CD4-positive, CD25-positive, alpha-beta regulatory T cell (primary cell): Measurements from ENCODE around the gene LAYN. TPM values are rescaled to one million over a fixed set of nuclear protein-coding genes. Genes with fewer than 3 reads are reported as not detected.

Source experiments
- ATAC-seq, 2 donors: fragments of 150-1000 bp; cut with Tn5 transposase; one replicate each; pipeline ENCODE4 v1.10.0; 2021; ENCODE audit warnings: low read depth in 2 of 2, moderate number of reproducible peaks in 2 of 2, moderate library complexity in 1 of 2
- DNase-seq, 3 donors: peaks; one replicate each; pipeline versions ENCODE4 v3.0.0 to v3.0.0-alpha.2; 2012 to 2022; ENCODE audit warnings: mixed read lengths in 1 of 3
- H3K27ac ChIP-seq: one replicate; pipeline ENCODE4 v1.7.0; 2013; ENCODE audit warnings: mild to moderate bottlenecking, low read length; ENCODE audit not compliant: insufficient read depth, poor library complexity, severe bottlenecking
- H3K27me3 ChIP-seq: one replicate; pipeline ENCODE4 v1.7.0; 2013; ENCODE audit warnings: low read length; ENCODE audit not compliant: control insufficient read depth, insufficient read depth
- H3K36me3 ChIP-seq: one replicate; pipeline ENCODE4 v1.7.0; 2013; ENCODE audit warnings: mild to moderate bottlenecking, low read length, moderate library complexity; ENCODE audit not compliant: control insufficient read depth, insufficient read depth
- H3K4me1 ChIP-seq: 2 replicates; pipeline ENCODE4 v1.7.0; 2013; ENCODE audit warnings: mild to moderate bottlenecking, low read length; ENCODE audit not compliant: insufficient read depth, control insufficient read depth, poor library complexity, severe bottlenecking
- H3K4me3 ChIP-seq: one replicate; pipeline ENCODE4 v1.7.0; 2013; ENCODE audit warnings: low read depth, mild to moderate bottlenecking, low read length, moderate library complexity
- H3K9me3 ChIP-seq, 2 experiments: 1 replicate in 1 of 2; 2 replicates in 1 of 2; pipeline ENCODE4 v1.7.0; 2013; ENCODE audit warnings: low read length in 2 of 2, mild to moderate bottlenecking in 1 of 2, moderate library complexity in 1 of 2; ENCODE audit not compliant: control insufficient read depth in 2 of 2
- H3K27ac Mint-ChIP-seq, 3 donors: one replicate each; pipeline ENCODE4 v1.8.0; 2020 to 2022; ENCODE audit warnings: mild to moderate bottlenecking in 3 of 3, mixed read lengths in 3 of 3, moderate library complexity in 2 of 3
- H3K27me3 Mint-ChIP-seq: one replicate; pipeline ENCODE4 v1.8.0; 2022; ENCODE audit warnings: mild to moderate bottlenecking, mixed read lengths
- H3K36me3 Mint-ChIP-seq: one replicate; pipeline ENCODE4 v1.8.0; 2020; ENCODE audit warnings: mixed read lengths
- H3K4me1 Mint-ChIP-seq, 4 donors: one replicate each; pipeline ENCODE4 v1.8.0; 2020 to 2022; ENCODE audit warnings: mixed read lengths in 4 of 4, mild to moderate bottlenecking in 1 of 4
- H3K4me3 Mint-ChIP-seq, 4 donors: one replicate each; pipeline ENCODE4 v1.8.0; 2020 to 2022; ENCODE audit warnings: mild to moderate bottlenecking in 4 of 4, mixed read lengths in 4 of 4, moderate library complexity in 3 of 4
- H3K9me3 Mint-ChIP-seq, 7 donors: one replicate each; pipeline ENCODE4 v1.8.0; 2020 to 2022; ENCODE audit warnings: mixed read lengths in 7 of 7, mild to moderate bottlenecking in 3 of 7, moderate library complexity in 2 of 7
- polyA plus RNA-seq, 4 donors: library from polyadenylated mRNA; unstranded; fragments of 300-500 nt; fragmentation: Illumina TruSeq; gene quantifications; one replicate each; pipeline ENCODE4 v1.2.3, GENCODE V29; 2021
- total RNA-seq: library from RNA; stranded (reverse); gene quantifications from one replicate; pipeline ENCODE4 v1.2.3, GENCODE V29; 2022

The LAYN gene
- total and polyA plus RNA-seq, 5 donors from 2014 or later = 6.2 to 17.9 (median 12.9) TPM

DNA sequence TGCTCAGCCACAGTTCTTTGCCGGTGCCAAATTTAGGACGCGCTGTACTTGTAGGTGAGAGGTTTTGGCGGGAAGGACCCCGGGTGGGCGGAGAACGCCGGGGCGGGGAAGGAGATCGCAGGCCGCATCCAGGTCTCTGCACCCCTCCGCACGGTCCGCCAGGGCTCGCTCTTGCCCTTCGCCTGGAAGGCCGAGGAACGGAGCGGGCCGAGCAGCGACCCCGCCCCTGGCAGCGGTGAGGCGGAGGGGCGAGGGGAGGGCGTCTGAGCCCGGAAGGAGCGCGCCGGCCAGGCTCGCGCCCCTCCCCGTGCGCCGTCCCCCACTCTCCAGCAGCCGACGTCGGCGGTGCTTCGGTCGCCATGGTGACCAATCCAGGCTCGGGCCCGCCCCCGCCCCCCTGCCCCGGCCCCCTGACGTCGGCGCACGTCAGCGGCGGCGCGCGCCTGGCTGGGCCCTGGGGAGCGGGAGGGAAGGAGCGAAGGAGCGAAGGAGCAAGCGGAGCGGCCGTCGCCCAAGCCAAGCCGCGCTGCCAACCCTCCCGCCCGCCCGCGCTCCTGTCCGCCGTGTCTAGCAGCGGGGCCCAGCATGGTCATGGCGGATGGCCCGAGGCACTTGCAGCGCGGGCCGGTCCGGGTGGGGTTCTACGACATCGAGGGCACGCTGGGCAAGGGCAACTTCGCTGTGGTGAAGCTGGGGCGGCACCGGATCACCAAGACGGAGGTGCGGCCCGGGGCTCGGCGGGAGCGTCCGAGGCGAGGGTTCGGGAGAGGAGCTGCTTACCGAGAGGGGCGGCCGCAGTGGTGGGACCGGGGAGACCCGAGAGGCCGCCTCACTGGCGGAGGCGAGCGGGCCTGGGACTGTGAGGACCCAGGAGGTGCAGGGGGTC is 61.7 kb downstream of the LAYN start, which contains the start of gene SIK2:
Gene SIK2, plus strand, starts transcription at position 471 of the 886 bp plus-strand sequence. Its CDS starts 115 bp downstream, at position 586.
- peak within 1 kb of the TSS; percentile 40 to 96 (median 96) for H3K27ac Mint-ChIP-seq
- no peaks in the 10 kb centered on the region for H3K27me3 ChIP-seq
- H3K36me3 ChIP-seq = no peaks in the 10 kb centered on the region
- no peaks in the 10 kb centered on the region for H3K9me3 ChIP-seq
- H3K4me1 Mint-ChIP-seq = peaks cover 13 to 28% (median 26%) of the 10 kb centered on the region in 4 donors
- H3K9me3 Mint-ChIP-seq = peaks cover 0 to 1% (median 0%) of the 10 kb centered on the region in 7 donors
- ATAC-seq (peak; percentile 84 to 91), DNase-seq (peak; percentile 87 to 92 (median 90))
- no peaks in the 10 kb centered on the region for H3K36me3 Mint-ChIP-seq
- peaks cover 8% of the 10 kb centered on the region for H3K27me3 Mint-ChIP-seq
- H3K4me3 Mint-ChIP-seq = peak within 1 kb of the TSS; percentile 94 to 99 (median 96)
- peaks cover 22% of the 10 kb centered on the region for H3K4me1 ChIP-seq
- H3K27ac ChIP-seq = peak within 1 kb of the TSS; percentile 84
- peak within 1 kb of the TSS; percentile 83 for H3K4me3 ChIP-seq

DNA sequence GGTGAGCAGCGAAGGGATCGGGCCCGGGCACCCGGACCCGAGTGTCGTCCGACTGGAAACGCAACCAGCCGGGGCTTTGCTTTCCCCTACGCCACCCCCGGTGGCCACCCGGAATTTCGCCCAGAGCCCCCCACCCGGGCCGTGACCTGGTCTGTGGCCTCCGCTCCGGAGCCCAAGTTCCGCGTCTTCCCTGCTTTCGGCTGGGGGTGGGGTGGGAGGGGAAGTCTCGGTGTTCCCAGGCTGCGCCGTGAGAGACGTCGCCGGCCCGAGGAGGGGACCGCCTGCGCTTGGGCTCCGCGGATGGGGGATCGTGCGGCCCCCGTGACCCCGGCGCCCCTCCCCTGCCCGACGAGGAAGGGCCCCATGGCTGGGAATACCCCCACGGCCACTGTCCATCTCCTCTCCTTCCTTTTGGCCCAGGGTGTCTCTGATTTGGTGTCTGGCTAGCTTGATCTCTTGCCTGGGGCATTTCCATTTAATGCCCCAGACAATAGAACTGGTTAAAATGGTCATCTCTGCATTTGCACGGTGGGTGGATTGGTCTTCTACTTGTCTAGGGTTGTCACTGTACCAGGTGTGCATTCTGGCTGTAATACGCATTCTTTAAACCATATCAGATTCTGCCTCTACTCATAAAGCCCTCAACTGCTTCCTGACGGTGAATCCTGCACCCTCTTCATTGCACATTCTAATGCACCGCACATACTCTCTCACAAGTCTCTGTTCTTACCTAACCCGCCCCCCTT is 62.5 kb downstream of the LAYN start:
- H3K36me3 ChIP-seq = no peaks in the 10 kb centered on the region
- H3K4me1 ChIP-seq = peaks cover 22% of the 10 kb centered on the region
- peaks cover 0 to 1% (median 0%) of the 10 kb centered on the region in 7 donors for H3K9me3 Mint-ChIP-seq
- H3K4me3 ChIP-seq = peak overlapping the region; percentile 82
- peaks cover 13 to 30% (median 27%) of the 10 kb centered on the region in 4 donors for H3K4me1 Mint-ChIP-seq
- H3K27me3 ChIP-seq = no peaks in the 10 kb centered on the region
- H3K27me3 Mint-ChIP-seq = peaks cover 5% of the 10 kb centered on the region
- peak overlapping the region; percentile 94 to 99 (median 96) for H3K4me3 Mint-ChIP-seq
- no peaks in the 10 kb centered on the region for H3K9me3 ChIP-seq
- peak in 1 of 2 donors; percentile 0 for ATAC-seq
- peak overlapping the region; percentile 84 for H3K27ac ChIP-seq
- peak; percentile 14 to 54 (median 30) for DNase-seq
- peak overlapping the region; percentile 40 to 96 (median 96) for H3K27ac Mint-ChIP-seq
- H3K36me3 Mint-ChIP-seq = no peaks in the 10 kb centered on the region

DNA sequence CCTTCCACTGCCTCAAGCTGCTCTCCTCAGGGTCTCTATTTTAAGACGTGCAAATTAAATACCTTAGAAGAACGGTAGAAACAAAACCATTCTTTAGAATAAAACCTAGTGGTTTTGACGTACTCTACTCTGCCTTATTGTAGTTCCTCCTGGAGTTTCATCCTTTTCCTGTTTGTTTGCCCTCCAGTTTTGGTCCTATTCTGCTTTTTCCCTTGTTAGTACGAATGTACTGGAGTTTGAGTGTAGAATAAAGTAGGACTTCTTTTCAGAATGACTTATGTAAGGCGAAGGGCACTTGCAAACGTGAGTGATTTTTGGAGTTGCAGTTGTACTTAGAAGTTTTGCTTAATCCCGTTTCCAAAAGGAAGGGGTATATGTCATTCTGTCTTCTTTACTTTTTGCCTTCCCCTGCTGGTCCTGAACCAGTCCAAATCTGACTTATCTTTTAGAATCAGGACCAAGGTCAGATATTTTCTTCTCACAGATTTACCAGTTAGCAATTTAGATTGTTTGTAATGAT is 63.2 kb downstream of the LAYN start:
- Mint-ChIP-seq H3K4me1 (peaks cover 13 to 30% (median 27%) of the 10 kb centered on the region in 4 donors), H3K27ac (peak overlapping the region; percentile 40 to 96 (median 96)), H3K9me3 (peaks cover 0 to 1% (median 0%) of the 10 kb centered on the region in 7 donors), H3K36me3 (no peaks in the 10 kb centered on the region), H3K27me3 (peaks cover 4% of the 10 kb centered on the region), H3K4me3 (peak overlapping the region; percentile 93 to 99 (median 96))
- no peaks in the 10 kb centered on the region for H3K36me3 ChIP-seq
- peaks cover 22% of the 10 kb centered on the region for H3K4me1 ChIP-seq
- peak overlapping the region; percentile 82 for H3K4me3 ChIP-seq
- H3K27me3 ChIP-seq = no peaks in the 10 kb centered on the region
- peak overlapping the region; percentile 84 for H3K27ac ChIP-seq
- no peaks in the 10 kb centered on the region for H3K9me3 ChIP-seq
- no peak for ATAC-seq
- DNase-seq = no peak

DNA sequence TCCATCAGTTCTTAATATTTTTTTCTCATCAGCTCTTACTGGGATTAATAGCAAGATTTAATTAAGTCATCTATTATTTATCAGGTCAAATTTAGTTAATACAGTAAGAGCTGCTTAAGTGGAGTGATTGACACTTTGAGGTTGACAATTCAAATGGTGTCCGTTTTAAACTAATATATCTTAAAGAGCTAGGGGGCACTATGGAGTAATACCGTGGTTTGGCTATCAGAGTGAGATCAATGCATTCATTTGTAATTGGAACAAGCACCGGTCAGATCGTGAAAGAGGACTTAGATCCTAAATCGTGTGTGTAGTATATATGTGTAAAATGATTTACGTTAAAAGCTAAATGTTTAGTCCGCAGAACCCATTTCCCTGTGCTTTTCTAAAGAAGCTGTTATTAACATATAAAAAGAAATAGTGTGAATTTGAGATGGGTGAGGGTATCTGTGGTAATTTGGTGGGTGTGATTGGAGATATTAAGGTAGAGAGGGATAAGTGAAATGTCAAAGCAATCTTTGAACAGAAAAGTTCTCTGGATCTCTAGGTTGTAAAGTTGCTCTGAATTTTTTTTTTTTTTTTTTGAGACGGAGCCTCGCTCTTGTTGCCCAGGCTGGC is 64.0 kb downstream of the LAYN start:
- Mint-ChIP-seq H3K9me3 (peaks cover 0 to 1% (median 0%) of the 10 kb centered on the region in 7 donors), H3K27ac (peak overlapping the region in 1 of 3 donors; percentile 45), H3K4me3 (peak overlapping the region in 3 of 4 donors; percentile 0 to 99 (median 93)), H3K27me3 (peaks cover 4% of the 10 kb centered on the region), H3K36me3 (no peaks in the 10 kb centered on the region), H3K4me1 (peaks cover 13 to 30% (median 27%) of the 10 kb centered on the region in 4 donors)
- Histone ChIP-seq H3K36me3 (no peaks in the 10 kb centered on the region), H3K27me3 (no peaks in the 10 kb centered on the region), H3K9me3 (no peaks in the 10 kb centered on the region), H3K4me3 (peak overlapping the region; percentile 82), H3K4me1 (peaks cover 22% of the 10 kb centered on the region), H3K27ac (no peak overlapping the region)
- DNase-seq = peak in 2 of 3 donors; percentile 40 to 72
- ATAC-seq = no peak

DNA sequence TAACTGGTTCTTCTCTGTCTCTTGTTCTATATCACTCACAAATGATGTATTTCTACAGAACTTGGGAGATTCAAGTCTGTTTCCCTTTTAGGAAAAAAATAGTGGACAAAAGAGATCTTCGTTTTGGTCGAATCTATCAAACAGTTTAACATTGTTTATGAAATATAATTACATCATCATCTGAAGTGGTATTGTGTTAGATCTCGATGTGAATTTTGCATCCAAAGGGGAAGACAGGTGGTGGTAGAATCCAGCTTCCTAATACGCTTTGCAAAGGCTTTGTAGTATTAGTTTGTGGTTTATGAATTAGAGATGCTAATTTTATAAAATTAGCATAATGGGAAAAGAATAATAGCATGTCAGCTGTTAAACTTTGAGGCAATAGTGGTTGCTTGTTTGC is 65.2 kb downstream of the LAYN start:
- no peaks in the 10 kb centered on the region for H3K27me3 ChIP-seq

DNA sequence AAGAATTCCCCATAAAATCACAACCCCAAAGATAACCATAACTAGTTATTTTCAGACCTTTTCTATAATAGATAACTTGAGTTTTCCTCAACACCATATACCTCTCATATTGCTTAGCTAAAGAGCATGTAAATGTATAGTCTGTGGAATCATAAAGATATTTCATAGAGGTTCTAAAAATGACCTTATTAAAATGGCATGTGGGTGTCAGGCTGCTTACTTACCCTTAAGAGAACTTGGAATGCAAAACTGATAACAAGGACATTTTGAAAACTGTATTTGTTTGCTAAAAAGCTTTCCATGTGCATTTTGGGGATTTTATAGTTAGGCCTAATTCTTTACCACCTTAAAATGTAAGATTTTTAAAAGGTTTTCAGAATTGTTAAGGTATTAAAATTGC is 66.5 kb downstream of the LAYN start:
- Histone ChIP-seq H3K27me3 (no peaks in the 10 kb centered on the region), H3K36me3 (no peaks in the 10 kb centered on the region), H3K4me1 (peaks cover 16% of the 10 kb centered on the region), H3K27ac (no peak overlapping the region), H3K9me3 (no peaks in the 10 kb centered on the region), H3K4me3 (no peak overlapping the region)
- Mint-ChIP-seq H3K27ac (no peak overlapping the region), H3K9me3 (peaks cover 0 to 1% (median 0%) of the 10 kb centered on the region in 7 donors), H3K4me1 (peaks cover 12 to 28% (median 24%) of the 10 kb centered on the region in 4 donors), H3K27me3 (peaks cover 4% of the 10 kb centered on the region), H3K4me3 (no peak overlapping the region), H3K36me3 (no peaks in the 10 kb centered on the region)
- ATAC-seq (no peak), DNase-seq (no peak)

More for the DNA sequence above, 65.2 kb downstream of the LAYN start:
- Histone ChIP-seq H3K4me1 (peaks cover 22% of the 10 kb centered on the region), H3K36me3 (no peaks in the 10 kb centered on the region), H3K27ac (no peak overlapping the region), H3K9me3 (no peaks in the 10 kb centered on the region), H3K4me3 (no peak overlapping the region)
- ATAC-seq = no peak
- peaks cover 4% of the 10 kb centered on the region for H3K27me3 Mint-ChIP-seq
- H3K4me3 Mint-ChIP-seq = no peak overlapping the region
- DNase-seq = no peak
- H3K9me3 Mint-ChIP-seq = peaks cover 0 to 1% (median 0%) of the 10 kb centered on the region in 7 donors
- no peaks in the 10 kb centered on the region for H3K36me3 Mint-ChIP-seq
- H3K4me1 Mint-ChIP-seq = peaks cover 13 to 30% (median 27%) of the 10 kb centered on the region in 4 donors
- H3K27ac Mint-ChIP-seq = no peak overlapping the region

DNA sequence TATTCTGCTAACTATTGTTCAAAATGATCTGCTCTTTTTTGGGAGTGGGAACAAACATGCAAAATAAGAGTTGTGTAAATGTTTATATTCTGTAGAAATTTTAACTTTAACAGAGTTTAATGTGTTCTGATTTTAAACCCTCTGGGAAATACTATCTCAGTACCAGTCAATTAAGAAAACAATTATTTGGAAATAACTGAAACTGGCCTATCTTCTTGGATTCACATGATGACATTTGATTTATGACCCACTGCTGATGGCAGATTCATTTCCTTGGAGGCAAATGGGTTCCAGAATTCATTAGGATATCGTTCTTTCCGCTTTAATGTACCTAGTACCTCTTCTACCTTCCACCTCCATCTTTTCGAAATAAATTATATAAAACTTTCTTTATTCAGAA is 67.2 kb downstream of the LAYN start:
- Histone ChIP-seq H3K4me3 (no peak overlapping the region), H3K27ac (no peak overlapping the region), H3K27me3 (no peaks in the 10 kb centered on the region), H3K4me1 (peaks cover 16% of the 10 kb centered on the region), H3K36me3 (no peaks in the 10 kb centered on the region), H3K9me3 (no peaks in the 10 kb centered on the region)
- Mint-ChIP-seq H3K36me3 (no peaks in the 10 kb centered on the region), H3K4me3 (no peak overlapping the region), H3K27me3 (peaks cover 4% of the 10 kb centered on the region), H3K27ac (no peak overlapping the region), H3K9me3 (peaks cover 0 to 1% (median 0%) of the 10 kb centered on the region in 7 donors), H3K4me1 (peaks cover 12 to 28% (median 24%) of the 10 kb centered on the region in 4 donors)
- no peak for DNase-seq
- ATAC-seq = no peak
